ENCODE measurements around the gene BOD1.
"Not testable (repeated sequence)": the region's sequence is repeated elsewhere in the genome, so short reads cannot be mapped to it uniquely, and the experiment has no call there.

The BOD1 gene

DNA sequence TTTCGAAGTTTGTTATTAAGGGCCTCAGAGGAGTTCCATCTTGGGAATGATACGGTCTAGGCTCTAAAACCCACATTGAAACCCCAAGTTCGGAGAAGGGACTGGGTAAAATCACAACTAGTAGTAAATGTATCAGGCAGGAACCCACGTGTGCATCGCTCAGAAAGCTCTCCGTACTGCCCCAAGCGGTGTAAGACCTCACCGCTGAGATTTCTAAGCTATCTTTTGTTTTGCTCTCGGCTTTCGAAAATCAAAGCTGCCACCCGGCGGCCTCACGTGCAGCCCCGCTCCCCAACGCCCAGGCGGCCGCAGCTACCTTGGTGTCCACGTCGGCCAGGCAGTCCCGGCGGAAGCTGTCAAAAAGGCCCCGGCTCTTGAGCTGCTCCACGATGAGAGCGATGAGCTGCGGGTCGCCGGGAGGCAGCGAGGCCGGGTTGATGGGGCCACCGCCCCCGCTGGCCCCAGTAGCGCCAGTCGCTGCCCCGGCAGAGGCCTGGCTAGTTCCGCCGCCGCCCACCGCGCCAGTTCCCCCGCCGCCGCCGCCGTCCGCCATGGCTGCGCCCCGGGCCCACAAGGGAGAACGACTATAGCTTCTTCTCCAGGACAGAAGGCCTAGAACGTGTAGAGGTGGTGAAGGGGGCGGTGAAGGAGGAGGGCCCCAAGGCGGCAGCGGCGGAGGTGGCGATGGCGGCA lies 420 bp downstream of the BOD1 start:
- DNase-seq (ENCODE audit: low read depth, low spot score), result peak; percentile 86

DNA sequence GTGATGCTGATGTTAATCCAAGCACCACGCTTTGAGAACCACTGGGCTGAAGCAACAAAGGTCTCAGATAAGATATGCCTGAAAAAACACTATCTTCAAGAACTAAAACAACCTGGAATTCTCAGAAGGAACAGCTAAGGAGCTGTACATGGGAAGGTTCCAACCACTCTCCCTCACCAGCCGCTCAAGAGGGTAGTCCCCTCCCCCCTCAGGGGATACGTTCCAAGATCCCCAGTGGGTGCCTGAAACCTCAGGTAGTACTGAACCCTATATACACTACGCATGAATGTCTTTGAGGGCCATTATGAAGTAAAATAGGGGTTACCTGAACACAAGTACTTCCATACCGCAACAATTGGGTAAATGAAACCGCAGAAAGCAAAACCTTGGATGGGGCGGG lies 1.9 kb downstream of the BOD1 start:
- no peak for DNase-seq (ENCODE audit: low read depth, low spot score)

DNA sequence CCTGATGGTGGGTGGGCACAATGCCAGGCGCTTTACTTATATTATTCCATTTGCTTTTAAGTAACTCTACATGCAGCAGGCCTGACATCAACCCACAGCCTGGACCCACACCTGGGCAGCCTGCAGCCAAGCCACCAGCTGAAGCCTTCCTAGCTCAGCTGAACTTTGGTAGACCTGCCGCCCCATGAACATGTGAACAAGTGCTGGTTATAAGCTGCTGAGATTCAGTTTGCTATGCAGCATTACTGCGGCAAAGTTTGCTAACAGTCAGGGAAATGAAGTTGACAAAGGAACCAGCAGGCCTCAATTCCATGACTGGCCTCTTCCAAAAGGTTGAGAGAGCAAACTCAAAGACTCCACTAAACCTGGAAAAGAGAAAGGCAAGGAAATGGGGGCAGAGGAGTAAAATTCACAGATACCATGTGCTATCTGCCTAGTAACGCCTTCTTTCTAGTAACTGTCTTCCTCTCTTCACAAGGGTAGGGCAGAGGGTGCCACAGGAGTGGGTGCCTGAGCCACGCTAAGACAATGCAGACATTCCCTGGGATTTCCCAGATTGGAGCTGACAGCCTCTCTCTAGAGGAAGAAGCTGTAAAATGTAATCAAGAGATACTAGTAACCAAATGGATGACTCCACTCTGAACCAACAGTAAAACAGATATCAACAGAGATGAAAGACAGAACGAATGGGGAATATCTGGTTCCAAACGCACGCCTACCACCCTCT lies 2.9 kb downstream of the BOD1 start:
- no peak for DNase-seq (ENCODE audit: low read depth, low spot score)

DNA sequence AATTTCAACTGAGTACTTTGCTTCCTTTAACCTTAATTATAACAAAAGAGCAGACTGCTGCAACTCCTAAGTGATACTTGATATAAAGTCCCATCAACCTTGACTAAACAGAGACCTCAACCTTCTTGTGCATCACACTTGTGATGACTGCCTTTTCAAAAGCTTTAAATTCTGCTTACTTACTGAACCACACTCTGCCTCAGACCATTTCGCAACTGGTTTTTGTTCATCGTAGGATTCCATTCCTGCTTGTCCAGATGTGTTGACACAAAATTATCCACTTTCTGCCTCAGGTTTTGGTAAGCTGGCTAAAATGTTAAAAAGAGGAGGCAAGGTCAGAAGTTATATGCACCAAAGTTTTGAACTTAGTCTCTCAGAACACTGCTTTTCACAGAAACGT lies 3.5 kb downstream of the BOD1 start:
- no peak for DNase-seq (ENCODE audit: low read depth, low spot score)

DNA sequence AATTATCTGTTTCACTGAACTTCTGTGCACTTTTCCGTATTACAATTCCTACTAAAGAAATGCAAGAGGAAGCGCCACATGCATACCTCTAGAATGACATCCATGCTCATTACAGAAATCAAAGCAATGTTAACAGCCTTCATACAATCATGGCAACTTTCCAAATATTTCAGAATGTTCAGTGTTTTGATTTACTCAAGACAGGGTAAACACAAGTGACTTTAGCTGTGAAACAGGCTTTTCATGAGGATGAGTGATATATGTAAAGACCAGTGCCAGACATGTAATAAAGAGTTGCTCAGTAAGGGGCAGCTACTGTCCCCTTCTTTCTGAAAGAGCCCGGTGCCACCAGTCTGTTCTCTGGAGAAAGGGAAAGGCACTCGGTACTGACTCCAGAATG lies 4.7 kb downstream of the BOD1 start:
- no peak for DNase-seq (ENCODE audit: low read depth, low spot score)

DNA sequence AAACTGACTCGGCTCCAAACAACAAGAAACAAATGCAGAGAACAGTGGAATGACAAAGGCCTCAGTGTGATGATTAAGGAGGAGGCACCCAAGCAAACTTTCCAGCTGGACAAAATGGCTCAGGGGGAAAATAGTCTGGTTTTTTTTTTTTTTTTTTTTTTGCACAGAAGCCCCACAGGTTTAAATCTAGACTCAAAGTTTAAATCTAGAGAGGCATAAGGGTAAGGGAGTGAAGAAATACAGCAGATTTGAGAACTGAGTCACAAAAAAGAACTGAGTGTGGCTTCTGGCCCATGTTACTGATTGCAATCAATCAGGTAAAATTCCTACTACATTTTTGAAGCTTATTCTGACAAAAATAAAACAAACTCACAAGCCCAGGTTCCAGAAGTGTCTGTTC lies 12.3 kb downstream of the BOD1 start:
- no peak for DNase-seq (ENCODE audit: low read depth, low spot score)

DNA sequence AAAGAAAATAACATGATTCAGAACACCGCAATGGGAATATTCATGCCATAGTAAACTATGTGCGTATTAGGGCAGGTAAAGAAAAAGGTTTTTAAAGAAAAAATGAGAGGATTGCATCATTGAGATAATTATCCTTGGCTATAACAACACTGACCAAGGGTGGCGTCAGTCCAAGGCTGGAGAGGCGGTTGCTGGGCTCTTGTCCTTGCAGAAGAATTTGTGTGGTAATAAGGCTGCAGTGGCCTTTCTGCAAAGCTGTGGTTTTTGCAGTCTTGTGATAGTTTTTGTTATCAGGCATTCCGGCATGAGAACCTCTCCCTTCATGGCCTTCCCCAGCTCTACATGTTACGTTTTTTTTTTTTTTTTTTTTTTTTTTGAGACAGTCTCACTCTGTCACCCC lies 14.0 kb downstream of the BOD1 start:
- peak; percentile 90 for DNase-seq (ENCODE audit: low read depth, low spot score)

DNA sequence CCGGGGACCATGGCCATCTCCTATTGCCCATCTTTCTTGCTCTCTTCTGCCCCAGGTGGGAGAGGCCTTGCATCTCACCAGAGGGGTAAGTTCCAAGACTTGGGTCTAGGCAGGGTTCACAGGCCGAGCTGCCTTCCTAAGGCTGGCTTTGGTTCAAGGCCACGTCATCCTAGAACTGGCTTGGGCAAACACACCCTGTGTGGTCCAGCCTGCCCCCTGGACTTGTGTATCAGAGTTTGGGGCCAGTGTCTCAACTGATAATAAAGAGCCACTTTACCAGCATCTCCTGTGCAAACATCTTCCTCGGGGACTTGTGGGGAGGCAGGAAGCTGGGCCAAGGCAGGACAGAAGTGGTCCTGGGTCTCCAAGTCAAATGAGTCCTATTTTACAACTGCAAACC lies 17.8 kb downstream of the BOD1 start:
- DNase-seq (ENCODE audit: low read depth, low spot score), result no peak

DNA sequence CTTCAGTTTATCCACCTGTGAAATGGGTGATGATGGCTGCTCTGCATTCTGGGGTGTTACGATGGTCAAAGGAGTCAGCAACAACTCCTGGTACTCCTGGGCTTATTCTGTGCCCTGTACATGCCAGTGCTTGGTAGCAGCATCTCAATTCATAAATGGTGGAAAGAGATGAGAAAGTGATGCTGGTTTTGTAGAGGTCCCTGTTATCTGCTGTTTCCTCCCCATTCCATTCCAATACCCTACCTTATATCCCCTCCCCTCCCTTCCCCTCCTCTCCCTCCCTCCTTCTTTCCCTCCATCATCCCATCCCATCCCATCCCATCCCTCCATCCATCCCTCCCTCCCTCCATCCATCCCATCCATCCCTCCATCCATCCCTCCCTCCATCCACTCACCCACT lies 19.1 kb downstream of the BOD1 start:
- no peak for DNase-seq (ENCODE audit: low read depth, low spot score)

DNA sequence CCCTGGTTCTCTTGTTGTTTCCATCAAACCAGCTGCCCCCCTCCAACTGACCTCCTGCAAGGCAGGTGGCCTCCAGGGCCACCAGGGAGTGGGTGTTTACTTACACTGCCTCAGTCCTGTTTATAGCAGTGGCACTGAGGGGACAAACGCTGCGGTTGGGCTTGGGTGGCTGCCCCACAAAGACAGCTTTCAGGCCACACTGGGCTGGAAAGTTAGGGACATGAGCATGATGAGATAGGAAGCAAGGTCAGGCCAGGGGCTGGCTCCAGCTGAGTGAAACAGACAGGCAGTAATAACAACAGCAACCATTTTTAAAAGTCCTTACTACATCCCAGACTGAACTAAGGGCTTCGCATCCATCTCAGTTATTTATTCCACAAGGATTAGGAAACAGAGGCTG lies 20.6 kb downstream of the BOD1 start:
- no peak for DNase-seq (ENCODE audit: low read depth, low spot score)

DNA sequence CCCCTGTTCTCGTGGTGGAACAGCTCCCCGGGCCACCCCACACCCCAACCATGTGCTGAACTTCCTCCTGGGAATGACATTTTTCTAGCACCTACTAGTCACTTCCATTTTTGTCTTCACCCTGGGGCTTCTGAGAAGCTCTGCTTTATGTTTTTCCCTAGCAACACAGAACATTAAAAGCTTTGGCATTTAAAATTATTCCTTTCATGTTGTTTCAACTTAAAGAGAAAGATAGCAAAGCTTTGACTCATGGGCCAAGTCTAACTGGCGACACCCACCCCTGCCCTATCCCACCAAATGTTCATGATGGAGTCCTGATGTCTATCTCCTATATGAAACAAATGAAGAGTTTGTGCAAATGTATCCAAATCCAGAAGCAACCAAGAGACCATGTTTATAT lies 22.4 kb downstream of the BOD1 start:
- no peak for DNase-seq (ENCODE audit: low read depth, low spot score)

DNA sequence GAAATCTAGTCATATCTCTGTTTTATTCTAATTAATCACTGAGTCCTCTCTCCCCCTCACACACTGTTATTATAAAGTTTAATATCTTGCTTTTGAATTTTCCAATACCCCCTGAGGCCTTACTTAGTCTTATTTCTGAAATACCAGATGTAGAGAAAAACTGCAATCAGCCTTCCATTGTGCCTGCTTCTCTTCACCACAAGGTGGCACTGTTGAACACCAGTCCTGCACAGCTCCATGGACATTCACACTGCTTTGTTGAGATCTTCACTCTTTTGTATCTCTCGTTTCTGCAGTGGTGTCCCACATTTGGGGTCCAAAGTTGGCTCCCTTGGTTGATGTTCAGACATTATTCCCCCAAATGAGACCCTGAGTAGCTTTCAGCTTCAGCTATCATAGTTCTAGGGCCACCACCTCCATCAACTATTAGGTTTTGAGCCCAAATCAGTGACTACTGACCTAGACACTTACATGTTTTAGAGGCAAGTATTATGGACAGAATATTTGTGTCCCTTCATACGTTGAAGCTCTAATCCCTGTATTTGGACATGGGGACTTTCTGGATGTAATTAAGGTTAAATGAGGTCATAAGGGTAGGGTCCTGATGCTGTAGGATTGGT lies 24.3 kb downstream of the BOD1 start:
- no peak for DNase-seq (ENCODE audit: low read depth, low spot score)

DNA sequence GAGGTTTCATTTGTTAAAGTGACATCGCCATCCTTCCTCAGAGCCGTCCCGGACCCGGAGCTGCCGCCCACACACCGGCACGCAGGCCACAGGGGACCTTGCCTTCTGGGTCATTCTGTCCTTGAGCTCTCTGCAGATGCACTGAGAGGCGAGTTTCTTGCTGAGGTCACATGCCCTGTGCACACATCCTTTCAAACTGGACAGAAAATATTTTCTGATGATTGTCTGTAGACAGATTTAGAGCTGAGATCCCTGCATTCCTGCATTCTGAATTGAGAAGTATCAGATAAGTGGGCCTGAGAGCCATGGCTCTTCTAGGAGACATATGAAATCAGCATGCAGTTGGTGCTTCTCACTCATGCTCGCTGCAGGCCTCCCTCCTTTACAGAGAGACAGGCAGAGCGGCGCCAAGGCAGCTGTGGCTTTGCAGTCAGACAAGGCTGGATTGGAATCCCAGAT lies 25.4 kb downstream of the BOD1 start:
- no peak for DNase-seq (ENCODE audit: low read depth, low spot score)

DNA sequence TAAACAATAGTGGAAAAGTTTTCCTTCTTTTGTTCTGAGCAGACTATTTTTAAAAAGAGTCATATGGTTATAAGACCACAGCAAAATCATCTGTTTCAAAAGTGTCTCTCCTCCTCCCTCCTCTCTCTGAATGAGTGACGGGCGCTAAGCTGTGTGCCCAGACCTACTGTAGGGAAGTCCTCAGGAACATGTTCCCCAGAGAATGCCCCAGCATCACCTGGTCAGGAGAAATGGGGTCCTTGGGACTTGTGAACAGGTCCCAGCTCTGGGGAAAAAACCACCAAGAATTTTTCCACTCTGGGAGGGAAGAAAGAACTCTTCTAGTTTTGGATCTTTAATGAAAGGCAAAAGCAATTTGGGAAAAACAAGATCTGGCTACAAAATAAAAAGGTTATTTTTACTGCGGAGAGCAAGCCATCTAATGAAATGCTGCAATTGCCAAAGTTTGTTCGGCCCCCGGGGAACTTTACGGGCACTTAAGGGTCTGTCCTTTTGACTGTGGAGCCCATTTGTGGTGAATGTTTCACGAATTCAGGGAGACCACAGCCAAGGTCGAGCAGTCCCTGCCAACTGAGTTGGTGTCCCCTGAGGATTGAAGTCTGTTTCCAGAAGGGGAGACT lies 25.9 kb downstream of the BOD1 start:
- DNase-seq (ENCODE audit: low read depth, low spot score), result no peak

DNA sequence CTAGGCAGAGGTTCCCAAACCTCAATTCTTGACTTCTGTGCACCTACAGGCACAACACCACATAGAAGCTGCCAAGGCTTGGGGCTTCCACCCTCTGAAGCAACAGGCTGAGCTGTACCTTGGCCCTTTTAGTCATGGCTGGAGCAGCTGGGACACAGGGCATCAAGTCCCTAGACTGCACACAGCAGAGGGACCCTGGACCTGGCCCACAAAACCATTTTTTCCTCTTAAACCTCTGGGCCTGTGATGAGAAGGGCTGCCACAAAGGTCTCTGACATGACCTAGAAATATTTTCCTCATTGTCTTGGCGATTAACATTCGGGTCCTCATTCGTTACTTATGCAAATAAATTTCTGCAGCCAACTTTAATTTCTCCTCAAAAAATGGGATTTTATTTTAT lies 30.3 kb downstream of the BOD1 start:
- DNase-seq (ENCODE audit: low read depth, low spot score), result not testable (repeated sequence)

DNA sequence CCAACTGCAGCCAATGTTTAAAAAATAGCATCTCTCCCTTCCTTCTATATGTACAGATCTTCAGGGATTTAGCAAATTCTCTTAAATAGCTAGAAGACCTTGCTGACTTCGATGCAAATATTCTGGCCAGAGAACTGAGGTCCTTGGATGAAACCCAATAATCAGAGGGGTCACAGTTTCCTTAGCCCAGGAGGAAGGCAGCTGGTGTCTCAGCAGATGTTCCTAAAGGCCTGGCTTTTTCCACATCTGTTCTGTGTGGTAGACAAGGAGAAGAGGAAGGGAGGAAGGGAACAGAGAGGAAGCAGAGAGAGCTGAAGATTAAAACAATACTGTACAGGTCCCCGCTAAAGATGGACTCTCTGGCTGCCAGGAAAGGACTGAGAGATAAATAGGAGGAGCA lies 33.1 kb downstream of the BOD1 start:
- no peak for DNase-seq (ENCODE audit: low read depth, low spot score)

DNA sequence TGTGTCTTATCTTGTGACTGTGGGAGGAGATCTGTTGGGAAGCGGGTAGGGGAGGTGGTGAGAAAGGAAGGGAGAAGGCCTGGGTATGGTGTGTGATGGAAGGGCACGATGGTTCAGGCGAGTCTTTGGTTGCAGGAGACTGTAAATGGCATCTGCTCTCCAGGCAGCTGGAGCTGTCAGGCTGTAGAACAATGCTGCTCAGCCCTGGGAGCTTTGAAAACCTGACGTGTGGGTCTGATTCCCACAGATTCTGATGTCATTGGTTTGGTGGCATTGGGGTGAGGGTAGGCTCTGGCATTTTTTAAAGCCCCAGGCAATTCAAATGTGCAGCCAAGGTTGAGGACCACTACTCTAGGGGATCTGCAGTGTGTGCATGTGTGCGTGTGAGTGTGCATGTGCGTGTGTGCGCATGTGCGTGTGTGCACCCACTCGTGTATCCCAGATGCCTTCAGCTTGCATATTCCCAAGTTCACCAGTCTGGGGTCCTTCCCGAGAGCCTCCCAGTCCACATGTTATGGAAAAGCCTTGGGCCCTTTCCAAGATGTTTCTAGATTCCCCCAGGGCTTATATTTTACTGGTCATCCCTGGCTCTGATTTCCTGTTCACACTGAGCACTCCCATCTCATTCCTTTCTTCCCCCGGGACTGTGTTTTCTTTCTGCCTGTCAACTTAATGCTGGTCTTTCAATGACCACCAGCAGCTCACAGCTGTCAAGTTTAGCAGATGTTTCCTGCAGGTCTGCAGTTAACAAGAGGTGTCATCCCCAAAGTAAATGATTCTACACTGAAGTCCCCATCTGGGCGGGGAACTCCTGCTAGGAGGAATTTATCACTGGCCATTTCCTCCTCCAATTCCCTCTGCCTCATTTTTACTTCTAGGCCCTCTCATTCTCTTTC lies 34.0 kb downstream of the BOD1 start:
- DNase-seq (ENCODE audit: low read depth, low spot score), result no peak

DNA sequence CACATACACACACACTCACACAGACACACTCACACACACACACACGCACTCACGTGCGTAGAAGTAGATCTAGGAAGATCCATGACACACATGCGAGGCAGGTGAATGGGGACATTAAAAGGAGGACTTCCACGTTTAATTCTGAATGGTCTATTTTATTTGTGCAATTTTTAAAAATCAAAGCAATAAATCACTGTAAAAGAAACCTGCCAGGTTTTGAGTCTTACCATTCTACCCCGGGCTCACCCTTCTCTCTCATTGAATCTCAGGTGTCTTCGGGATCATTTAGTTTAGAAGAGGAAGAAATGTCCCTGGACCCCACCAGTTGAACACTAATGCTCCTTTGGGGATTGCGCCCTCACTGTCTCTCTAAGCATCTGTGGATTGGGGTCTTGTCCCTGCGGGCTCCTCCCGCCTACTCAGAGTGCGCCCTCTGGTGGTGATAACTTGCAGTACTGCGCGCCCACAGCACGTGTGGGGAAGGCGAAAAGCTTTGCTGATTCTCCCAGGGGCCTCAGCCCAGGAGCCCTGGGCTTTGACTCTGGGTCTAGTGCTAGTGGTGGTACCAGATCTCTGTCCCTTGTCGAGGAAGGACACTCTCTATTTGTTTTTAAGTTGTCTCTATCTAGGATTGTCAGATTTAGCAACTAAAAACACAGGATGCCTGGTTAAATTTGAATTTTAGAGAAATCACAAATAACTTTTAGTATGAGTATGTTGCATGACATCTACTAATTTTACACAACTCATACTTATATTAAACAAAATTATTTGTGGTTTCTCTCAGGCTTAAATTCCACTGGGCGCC lies 34.8 kb downstream of the BOD1 start:
- DNase-seq (ENCODE audit: low read depth, low spot score), result peak; percentile 64

DNA sequence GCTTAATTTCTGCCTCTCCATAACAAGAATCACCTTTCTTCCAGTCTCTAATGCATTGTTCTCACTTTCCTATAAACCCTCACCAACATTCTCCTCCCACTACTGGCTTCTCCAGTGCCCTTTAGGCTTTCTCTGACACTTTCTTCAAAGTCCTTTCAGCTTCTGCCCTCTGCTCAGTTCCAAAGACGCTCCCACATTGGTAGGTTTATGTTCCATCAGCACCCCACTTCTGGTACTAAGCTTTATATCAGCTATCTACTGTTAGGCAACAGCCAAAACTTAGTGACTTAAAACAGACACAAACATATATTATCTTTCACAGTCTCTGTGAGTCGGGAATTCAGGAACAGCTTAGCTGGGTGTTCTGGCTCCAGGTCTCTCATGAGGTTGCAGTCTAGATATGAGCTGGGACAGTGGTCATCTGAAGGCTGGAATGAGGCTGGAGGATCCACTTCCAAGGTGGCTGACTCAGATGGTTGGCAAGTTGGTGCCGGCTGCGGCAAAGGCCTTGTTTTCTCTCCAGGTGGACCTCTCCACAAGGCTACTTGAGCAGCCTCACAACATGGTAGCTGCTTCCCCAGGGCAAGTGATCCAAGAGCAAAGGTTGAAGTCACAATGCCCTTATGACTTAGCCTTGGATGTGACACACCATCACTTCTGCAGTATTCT lies 37.4 kb downstream of the BOD1 start:
- DNase-seq (ENCODE audit: low read depth, low spot score), result no peak

DNA sequence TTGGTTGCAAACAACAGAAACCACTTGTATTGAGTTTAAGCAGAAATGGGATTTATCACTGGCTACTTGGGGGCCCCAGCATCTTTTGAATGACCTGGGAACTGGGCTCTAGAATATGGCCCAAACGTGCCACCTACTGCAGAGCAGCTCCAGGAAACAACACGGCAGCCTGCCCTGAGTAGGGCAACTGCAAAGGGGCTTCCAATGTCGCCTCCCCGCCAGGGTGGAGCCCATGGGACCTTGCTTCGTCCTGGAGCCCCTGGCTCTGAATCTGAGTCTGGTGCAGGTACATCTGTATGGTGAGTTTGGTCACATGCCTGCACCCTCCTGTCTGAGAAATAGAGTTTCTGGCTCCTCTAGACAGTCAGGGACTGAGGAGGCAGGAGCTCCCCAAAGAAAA lies 38.6 kb downstream of the BOD1 start:
- DNase-seq (ENCODE audit: low read depth, low spot score), result no peak
